Measurements from ENCODE around the gene PRKAA1.
A peak's percentile ranks its signal among the peaks of the same experiment; 100 is the strongest.

PRKAA1 gene

DNA sequence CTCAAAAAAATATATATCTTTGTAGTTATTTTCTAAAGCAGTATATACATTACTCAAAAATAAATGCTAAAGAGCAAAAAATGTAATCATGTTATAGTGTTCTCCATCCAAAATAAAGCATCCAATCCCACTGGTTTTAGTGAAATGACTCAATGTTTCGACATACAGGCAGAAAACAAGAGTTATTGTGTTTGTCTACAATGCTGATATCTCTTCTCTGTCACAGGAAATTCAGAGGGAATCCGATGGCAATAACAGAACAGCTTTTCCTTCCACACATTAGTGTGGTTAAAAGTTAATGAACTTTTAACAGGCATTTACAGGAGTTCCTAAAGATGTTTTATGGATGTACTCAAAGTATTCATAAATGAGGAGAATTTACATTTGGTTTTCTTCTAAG is 54.4 kb downstream of the PRKAA1 start:
- H2AFZ ChIP-seq (ENCODE audit: low read length) = no peak overlapping the region
- no peak overlapping the region for H3K4me3 ChIP-seq (ENCODE audit: low read length, poor library complexity, severe bottlenecking)
- TF ChIP-seq EZH2phosphoT487 (IDR thresholded peaks at IDR 0.05; ENCODE audit: borderline replicate concordance) = no peak
- TF ChIP-seq, protein P1, sequence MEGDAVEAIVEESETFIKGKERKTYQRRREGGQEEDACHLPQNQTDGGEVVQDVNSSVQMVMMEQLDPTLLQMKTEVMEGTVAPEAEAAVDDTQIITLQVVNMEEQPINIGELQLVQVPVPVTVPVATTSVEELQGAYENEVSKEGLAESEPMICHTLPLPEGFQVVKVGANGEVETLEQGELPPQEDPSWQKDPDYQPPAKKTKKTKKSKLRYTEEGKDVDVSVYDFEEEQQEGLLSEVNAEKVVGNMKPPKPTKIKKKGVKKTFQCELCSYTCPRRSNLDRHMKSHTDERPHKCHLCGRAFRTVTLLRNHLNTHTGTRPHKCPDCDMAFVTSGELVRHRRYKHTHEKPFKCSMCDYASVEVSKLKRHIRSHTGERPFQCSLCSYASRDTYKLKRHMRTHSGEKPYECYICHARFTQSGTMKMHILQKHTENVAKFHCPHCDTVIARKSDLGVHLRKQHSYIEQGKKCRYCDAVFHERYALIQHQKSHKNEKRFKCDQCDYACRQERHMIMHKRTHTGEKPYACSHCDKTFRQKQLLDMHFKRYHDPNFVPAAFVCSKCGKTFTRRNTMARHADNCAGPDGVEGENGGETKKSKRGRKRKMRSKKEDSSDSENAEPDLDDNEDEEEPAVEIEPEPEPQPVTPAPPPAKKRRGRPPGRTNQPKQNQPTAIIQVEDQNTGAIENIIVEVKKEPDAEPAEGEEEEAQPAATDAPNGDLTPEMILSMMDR (conservative IDR thresholded peaks at IDR 0.05; ENCODE audit: low read length) = no peak
- H4K20me1 ChIP-seq (ENCODE audit: insufficient read depth, low read length, poor library complexity, severe bottlenecking) = peaks cover 2% of the 10 kb centered on the region
- no peaks in the 10 kb centered on the region for H3F3A ChIP-seq (ENCODE audit: low read depth)
- peaks cover 10% of the 10 kb centered on the region for H3K4me1 ChIP-seq (ENCODE audit: insufficient read depth, low read length, poor library complexity, severe bottlenecking)
- no peaks in the 10 kb centered on the region for H3K27me3 ChIP-seq (ENCODE audit: insufficient read depth, low read length, poor library complexity, severe bottlenecking)
- no peak overlapping the region for H3K4me2 ChIP-seq (ENCODE audit: low read depth, low read length, poor library complexity, severe bottlenecking)
- peaks cover 8% of the 10 kb centered on the region; the same call in 1 of the 2 replicates for H3K9me3 ChIP-seq (ENCODE audit: insufficient read depth, low read depth, low read length)
- no peaks in the 10 kb centered on the region for H3K9me2 ChIP-seq (replicated peaks; ENCODE audit: low read depth, low read length)
- no peak overlapping the region for H3K9ac ChIP-seq (ENCODE audit: low read depth, low read length, poor library complexity, severe bottlenecking)
- H3K36me3 ChIP-seq (ENCODE audit: insufficient read depth, low read length) = peaks cover 24% of the 10 kb centered on the region; the same call in 1 of the 2 replicates
- peaks cover 16% of the 10 kb centered on the region; the same call in 1 of the 2 replicates for H3K79me2 ChIP-seq (ENCODE audit: insufficient read depth, low read length)

DNA sequence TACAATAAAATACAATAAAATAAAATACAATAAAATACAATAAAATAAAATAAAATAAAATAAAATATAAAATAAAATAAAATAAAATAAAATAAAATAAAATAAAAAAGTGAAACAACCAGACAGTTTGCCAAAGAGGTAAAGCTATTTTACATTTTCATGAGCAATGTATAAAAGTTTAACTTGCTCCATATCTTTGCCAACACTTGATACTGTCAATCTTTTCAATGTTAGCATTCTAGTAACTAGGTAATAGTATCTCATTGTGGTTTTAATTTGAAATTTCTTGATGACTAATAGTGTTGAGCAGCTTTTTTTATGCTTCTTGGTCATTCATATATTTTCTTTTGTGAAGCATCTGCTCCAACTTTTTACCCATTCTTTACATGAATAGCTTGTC is 59.7 kb downstream of the PRKAA1 start:
- H3K79me2 ChIP-seq (ENCODE audit: insufficient read depth, low read length) = peaks cover 11% of the 10 kb centered on the region; the same call in 1 of the 2 replicates
- H2AFZ ChIP-seq (ENCODE audit: low read length) = no peak overlapping the region
- H3K9me3 ChIP-seq (ENCODE audit: insufficient read depth, low read depth, low read length) = peaks cover 11% of the 10 kb centered on the region; the same call in 1 of the 2 replicates
- H4K20me1 ChIP-seq (ENCODE audit: insufficient read depth, low read length, poor library complexity, severe bottlenecking) = peaks cover 2% of the 10 kb centered on the region
- H3K27me3 ChIP-seq (ENCODE audit: insufficient read depth, low read length, poor library complexity, severe bottlenecking) = no peaks in the 10 kb centered on the region
- H3K36me3 ChIP-seq (ENCODE audit: insufficient read depth, low read length) = peaks cover 24% of the 10 kb centered on the region; the same call in 1 of the 2 replicates
- no peak overlapping the region for H3K9ac ChIP-seq (ENCODE audit: low read depth, low read length, poor library complexity, severe bottlenecking)
- peaks cover 27% of the 10 kb centered on the region for H3K4me1 ChIP-seq (ENCODE audit: insufficient read depth, low read length, poor library complexity, severe bottlenecking)
- H3K9me2 ChIP-seq (replicated peaks; ENCODE audit: low read depth, low read length) = no peaks in the 10 kb centered on the region
- no peaks in the 10 kb centered on the region for H3F3A ChIP-seq (ENCODE audit: low read depth)
- no peak overlapping the region for H3K4me2 ChIP-seq (ENCODE audit: low read depth, low read length, poor library complexity, severe bottlenecking)
- TF ChIP-seq EZH2phosphoT487 (IDR thresholded peaks at IDR 0.05; ENCODE audit: borderline replicate concordance) = no peak
- TF ChIP-seq, protein P1 (conservative IDR thresholded peaks at IDR 0.05; ENCODE audit: low read length) = no peak
- H3K4me3 ChIP-seq (ENCODE audit: low read length, poor library complexity, severe bottlenecking) = no peak overlapping the region

DNA sequence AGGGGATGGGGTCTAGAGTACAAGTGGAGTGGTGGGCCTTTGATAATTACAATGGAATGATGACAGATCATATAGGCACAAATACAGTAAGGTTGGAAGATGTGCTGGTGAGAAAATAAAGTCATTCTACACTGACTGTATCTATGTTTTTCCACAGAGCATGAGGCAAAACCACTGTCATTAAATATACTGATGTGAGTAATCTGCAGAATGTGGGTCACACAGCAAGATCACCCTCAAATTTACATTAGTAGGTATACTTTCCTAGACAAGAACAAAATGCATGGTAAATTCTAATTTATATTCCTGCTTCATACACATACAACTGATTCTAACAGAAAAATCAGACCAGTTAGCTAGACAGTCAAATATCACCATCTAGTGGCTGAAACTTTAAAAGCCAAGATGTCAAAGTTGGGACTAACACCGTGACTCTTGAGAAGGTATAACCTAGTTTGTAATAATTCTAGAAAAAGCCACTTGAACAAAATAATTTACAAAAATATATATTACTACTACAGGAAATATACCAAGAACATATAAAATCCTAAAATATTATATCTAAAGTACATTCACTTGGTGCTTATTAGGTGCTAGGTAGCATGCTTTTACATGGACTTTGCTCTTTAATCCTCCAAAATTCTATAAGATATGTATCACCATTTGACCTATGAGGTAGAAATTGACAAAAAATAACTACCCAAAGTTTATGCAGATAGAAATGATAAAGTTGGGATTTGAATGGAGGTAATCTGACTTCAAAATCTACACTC is 61.9 kb downstream of the PRKAA1 start:
- Histone ChIP-seq H3K4me3 (ENCODE audit: low read length, poor library complexity, severe bottlenecking) (no peak overlapping the region), H3K4me1 (ENCODE audit: insufficient read depth, low read length, poor library complexity, severe bottlenecking) (peaks cover 37% of the 10 kb centered on the region), H2AFZ (ENCODE audit: low read length) (no peak overlapping the region), H3K9me2 (replicated peaks; ENCODE audit: low read depth, low read length) (no peaks in the 10 kb centered on the region), H3K9ac (ENCODE audit: low read depth, low read length, poor library complexity, severe bottlenecking) (no peak overlapping the region), H3F3A (ENCODE audit: low read depth) (no peaks in the 10 kb centered on the region), H4K20me1 (ENCODE audit: insufficient read depth, low read length, poor library complexity, severe bottlenecking) (no peaks in the 10 kb centered on the region), H3K27me3 (ENCODE audit: insufficient read depth, low read length, poor library complexity, severe bottlenecking) (no peaks in the 10 kb centered on the region), H3K79me2 (ENCODE audit: insufficient read depth, low read length) (0 out of 2 replicates have a peak, but pooled peaks cover 6% of the 10 kb centered on the region), H3K9me3 (ENCODE audit: insufficient read depth, low read depth, low read length) (peaks cover 11% of the 10 kb centered on the region; the same call in 1 of the 2 replicates), H3K4me2 (ENCODE audit: low read depth, low read length, poor library complexity, severe bottlenecking) (no peak overlapping the region), H3K36me3 (ENCODE audit: insufficient read depth, low read length) (peaks cover 20% of the 10 kb centered on the region; the same call in 1 of the 2 replicates)
- no peak for TF ChIP-seq EZH2phosphoT487 (IDR thresholded peaks at IDR 0.05; ENCODE audit: borderline replicate concordance)
- TF ChIP-seq, protein P1 (conservative IDR thresholded peaks at IDR 0.05; ENCODE audit: low read length) = peak; percentile 88

Data from Loucy (cell line).